Fibroblast of the aortic adventitia (primary cell): ENCODE measurements around the gene TBX18. TPM values are rescaled to one million over a fixed set of nuclear protein-coding genes. Genes with fewer than 3 reads are reported as not detected.

Source experiments
- DNase-seq: peaks from one replicate; pipeline ENCODE4 v3.0.0-alpha.2; 2010; ENCODE audit warnings: low read depth
- H3K4me3 ChIP-seq: 2 replicates; pipeline ENCODE4 v1.5.1; 2011; ENCODE audit warnings: low read depth, mild to moderate bottlenecking, control low read depth, low read length, moderate library complexity
- total RNA-seq: library from RNA; depleted of rRNA; stranded (reverse); fragments of >200 nt; gene quantifications from 2 replicates; pipeline ENCODE4 v1.2.3, GENCODE V29; 2012; ENCODE audit warnings: low replicate concordance
- TF ChIP-seq, protein P1 (sequence below): IDR thresholded peaks from 2 replicates; pipeline ENCODE4 v1.5.1; 2011; ENCODE audit warnings: mild to moderate bottlenecking, low read length, control low read depth, inconsistent platforms; ENCODE audit not compliant: insufficient read depth

TBX18 gene
- 16.1 and 27.1 TPM in 2 replicates for total RNA-seq

DNA sequence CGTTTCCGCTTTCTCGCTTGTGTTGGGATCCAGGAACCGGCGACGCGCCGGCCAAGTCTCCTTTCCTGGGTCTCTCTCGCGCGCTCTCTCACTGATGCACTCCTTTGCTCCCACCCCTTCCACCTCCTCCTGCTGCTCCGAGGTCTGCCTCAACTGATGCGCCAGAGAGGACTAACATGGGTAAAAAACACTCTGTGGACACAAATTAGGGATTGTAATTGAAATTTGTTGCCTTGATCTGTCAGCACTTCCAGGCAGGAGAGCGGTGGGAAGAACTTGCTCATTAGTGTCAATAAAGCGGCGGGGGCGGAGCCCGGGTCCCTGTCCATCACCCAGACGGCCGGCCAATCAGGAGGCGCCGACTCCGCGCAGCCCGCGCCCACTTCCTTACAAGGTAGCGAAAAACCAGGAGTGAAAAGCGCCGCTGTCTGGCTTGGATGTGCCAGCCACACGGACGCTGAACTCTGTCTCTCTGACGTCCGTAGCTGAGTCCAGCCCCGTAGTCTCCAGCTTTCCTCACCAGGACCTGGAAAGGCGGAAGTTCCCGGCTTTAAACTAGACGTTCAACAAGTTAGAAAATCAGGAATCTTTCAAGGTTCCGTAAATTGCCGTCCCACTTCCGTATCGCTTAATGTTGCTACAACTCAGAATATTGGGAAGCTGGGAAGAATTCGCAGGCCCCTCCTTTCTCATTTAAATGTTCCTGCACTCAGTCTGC is at the start of gene TBX18:
Gene TBX18, minus strand, starts transcription at position 267 of the 718 bp plus-strand sequence. CDS start 417 bp downstream, outside the sequence.
- peak within 1 kb of the TSS; percentile 71 for H3K4me3 ChIP-seq
- DNase-seq: peak; percentile 97
- TF ChIP-seq, protein P1, sequence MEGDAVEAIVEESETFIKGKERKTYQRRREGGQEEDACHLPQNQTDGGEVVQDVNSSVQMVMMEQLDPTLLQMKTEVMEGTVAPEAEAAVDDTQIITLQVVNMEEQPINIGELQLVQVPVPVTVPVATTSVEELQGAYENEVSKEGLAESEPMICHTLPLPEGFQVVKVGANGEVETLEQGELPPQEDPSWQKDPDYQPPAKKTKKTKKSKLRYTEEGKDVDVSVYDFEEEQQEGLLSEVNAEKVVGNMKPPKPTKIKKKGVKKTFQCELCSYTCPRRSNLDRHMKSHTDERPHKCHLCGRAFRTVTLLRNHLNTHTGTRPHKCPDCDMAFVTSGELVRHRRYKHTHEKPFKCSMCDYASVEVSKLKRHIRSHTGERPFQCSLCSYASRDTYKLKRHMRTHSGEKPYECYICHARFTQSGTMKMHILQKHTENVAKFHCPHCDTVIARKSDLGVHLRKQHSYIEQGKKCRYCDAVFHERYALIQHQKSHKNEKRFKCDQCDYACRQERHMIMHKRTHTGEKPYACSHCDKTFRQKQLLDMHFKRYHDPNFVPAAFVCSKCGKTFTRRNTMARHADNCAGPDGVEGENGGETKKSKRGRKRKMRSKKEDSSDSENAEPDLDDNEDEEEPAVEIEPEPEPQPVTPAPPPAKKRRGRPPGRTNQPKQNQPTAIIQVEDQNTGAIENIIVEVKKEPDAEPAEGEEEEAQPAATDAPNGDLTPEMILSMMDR: no peak

DNA sequence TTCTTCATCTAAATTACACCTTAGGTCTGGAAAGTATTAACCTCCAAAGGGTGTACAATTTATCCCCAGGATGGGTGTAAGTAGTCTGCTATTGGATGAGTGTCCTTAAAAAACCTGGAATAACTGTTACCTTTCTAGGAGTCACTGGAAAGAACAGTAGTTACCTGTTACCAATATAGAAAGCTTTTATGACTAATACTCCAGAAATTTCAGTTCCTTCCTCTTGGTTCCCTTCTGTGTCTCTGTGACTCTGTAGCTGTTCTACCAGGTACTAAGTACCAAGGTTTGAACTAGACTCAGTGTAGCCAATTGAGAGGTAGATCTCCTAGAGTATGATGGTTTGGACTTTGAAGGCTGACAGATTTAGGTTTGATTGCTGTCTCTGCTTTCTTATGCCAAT is 47.0 kb upstream of the TBX18 start:
- DNase-seq: no peak
- TF ChIP-seq, protein P1: no peak
- no peak overlapping the region for H3K4me3 ChIP-seq

DNA sequence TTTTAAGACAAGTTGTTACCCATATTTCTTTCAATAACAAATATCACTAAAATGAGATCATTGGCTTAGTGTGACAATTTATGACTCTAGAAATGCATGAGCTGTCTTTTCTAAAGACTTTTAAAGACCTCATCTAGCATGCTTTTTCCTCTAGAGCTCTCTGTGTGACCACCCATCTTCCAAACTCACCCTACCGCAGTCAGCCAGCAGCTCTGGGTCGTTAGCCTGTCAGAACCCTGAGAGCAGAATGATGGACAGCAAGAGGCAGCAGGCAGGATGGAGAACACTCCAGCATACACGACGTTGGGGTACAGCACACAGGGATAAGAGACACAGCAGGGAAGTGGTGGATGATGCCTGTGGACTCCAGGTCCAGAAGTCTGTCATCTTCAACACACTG is 45.1 kb upstream of the TBX18 start:
- DNase-seq: no peak

DNA sequence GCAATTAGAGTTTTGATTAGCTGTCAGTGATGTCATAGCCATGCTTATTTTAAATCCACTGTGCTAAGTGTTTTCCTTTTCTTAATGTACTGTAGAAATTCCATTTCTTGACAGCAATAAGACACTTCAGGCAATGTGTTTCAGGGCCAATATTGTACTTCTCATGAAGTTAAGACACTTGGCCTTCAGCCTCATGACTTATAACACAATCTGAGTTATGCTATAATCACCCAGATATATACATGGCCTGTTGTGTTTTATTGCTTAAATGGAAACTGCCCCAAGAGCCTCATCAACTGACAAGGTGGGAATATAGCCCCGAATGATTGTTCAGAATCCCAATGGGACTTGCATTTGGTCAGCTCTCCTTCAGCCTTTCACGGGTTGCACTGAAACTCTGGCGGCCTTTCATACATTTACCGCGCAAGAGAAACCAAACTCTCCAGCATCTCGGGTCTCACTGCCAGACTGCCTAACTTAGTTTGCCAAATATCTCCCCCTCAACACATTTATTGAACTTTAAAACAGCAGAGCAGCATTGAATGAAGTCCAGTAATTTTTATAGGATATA is 44.2 kb upstream of the TBX18 start:
- peak; percentile 16 for DNase-seq
- TF ChIP-seq, protein P1: no peak
- H3K4me3 ChIP-seq: no peak overlapping the region

More for the DNA sequence above, 45.1 kb upstream of the TBX18 start:
- TF ChIP-seq, protein P1: no peak
- no peak overlapping the region for H3K4me3 ChIP-seq

DNA sequence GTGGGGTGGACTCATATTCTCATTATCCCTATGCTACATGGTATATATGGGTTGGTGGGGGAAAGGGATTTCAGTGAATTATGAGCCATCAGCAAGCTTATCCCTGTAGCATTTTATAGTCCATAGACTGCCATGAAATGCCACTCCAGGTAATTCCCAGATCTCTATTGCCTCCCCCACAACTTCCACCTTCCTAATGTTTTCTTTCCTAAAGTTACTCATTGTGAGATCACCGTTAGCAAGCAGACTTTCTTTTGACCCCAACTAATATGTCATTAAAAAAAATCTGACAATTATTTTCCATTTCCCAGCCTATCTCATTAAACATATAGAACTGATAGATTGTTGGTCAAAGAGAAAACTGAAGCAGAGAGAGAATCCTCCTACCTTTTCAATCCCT is 40.7 kb upstream of the TBX18 start:
- DNase-seq: no peak
- no peak overlapping the region for H3K4me3 ChIP-seq
- TF ChIP-seq, protein P1: no peak

DNA sequence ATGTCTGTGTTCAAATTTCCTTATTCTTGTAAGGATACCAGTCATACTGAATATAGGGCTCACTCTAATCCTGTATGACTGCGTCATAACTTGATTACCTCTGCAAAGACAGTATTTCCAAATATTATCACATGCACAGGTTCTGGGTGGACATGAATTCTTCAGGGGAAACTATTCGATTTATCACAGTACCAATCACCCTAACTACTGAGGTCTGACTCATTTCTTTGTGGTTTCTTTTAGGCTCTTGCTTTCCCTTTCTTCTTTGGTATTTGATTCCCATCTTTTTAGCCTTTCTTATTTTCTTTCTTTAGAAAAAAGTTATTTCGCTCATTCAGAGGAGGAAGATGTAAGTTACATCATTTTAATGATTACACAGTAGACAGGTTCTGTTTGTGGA is 40.3 kb upstream of the TBX18 start:
- peak; percentile 27 for DNase-seq
- TF ChIP-seq, protein P1: no peak
- H3K4me3 ChIP-seq: no peak overlapping the region
